ENCODE measurements around the gene DECR2.

DNA sequence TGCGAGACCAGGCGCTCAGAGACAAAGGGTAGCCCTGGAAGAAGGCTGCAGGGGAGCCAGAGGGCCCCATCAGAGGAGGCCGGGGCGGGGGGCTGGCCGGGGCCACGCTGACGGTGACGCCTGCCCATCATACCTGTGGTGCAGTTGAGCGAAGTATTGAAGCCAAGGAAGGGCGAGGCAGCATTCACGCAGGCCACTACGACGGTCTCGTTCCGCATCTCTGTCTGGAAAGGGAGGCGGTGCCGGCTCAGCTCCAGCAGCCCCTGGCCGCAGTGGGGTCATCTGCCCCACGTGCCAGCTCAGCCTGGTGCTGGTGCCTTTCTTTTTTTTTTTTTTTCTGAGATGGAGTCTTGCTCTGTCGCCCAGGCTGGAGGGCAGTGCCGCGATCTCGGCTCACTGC, 26.5 kb upstream of the DECR2 start:
- TF ChIP-seq, protein P1, sequence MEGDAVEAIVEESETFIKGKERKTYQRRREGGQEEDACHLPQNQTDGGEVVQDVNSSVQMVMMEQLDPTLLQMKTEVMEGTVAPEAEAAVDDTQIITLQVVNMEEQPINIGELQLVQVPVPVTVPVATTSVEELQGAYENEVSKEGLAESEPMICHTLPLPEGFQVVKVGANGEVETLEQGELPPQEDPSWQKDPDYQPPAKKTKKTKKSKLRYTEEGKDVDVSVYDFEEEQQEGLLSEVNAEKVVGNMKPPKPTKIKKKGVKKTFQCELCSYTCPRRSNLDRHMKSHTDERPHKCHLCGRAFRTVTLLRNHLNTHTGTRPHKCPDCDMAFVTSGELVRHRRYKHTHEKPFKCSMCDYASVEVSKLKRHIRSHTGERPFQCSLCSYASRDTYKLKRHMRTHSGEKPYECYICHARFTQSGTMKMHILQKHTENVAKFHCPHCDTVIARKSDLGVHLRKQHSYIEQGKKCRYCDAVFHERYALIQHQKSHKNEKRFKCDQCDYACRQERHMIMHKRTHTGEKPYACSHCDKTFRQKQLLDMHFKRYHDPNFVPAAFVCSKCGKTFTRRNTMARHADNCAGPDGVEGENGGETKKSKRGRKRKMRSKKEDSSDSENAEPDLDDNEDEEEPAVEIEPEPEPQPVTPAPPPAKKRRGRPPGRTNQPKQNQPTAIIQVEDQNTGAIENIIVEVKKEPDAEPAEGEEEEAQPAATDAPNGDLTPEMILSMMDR (IDR thresholded peaks at IDR 0.05) = no peak
- TF ChIP-seq POLR2A (IDR thresholded peaks at IDR 0.05) = no peak
